Activated CD4-positive, alpha-beta T cell treated with anti-CD3 and anti-CD28 coated beads, Interleukin-2, amount 50 U/mL, for 4 hours (primary cell): ENCODE measurements around the gene FOXK1.

ENCODE experiments used
- DNase-seq, 2 experiments: peaks; one replicate each; pipeline ENCODE4 v3.0.0-alpha.2; 2020

The FOXK1 gene

DNA sequence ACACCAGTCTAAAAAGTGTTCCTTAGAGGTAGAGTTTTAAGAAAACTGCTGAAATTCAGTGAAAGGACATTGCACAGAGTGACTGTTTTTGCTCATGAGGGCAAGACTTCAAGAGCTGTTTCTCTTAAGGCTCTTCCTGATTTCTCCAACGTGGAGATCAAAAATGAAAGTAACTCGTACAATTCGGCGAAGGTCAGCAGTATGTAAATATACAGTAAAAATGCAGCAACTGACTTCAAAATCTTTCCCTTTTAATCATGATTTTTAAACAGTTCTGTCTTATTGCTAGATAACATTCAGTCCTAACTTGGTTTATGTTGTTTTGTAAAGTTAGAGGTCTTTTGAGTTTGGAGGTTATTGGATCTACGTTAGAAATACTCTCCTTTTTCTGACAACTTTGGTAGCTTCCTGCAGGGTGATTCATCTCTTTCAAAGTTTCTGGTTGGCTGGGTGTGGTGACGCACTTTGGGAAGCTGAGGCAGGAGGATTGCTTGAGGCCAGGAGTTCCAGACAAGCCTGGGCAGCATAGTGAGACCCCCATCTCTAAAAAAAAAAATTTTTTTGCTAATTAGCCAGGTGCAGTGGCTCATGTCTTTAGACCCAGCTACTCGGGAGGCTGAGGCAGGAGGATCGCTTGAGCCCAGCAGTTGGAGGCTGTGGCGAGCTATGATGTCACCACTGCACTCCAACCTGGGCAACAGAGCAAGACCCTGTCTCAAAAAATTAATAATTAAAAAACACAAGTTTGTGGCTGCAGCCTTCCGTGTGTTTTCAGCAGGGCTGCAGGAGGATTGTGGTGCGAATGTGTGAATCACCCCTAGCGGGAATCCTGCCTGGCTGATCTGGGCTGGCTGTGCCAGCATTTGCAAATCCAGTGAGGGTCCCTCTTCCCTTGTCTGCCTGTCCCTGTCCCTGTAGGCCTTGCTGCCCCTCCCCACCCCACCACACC lies 64.2 kb downstream of the FOXK1 start:
- no peak for DNase-seq

DNA sequence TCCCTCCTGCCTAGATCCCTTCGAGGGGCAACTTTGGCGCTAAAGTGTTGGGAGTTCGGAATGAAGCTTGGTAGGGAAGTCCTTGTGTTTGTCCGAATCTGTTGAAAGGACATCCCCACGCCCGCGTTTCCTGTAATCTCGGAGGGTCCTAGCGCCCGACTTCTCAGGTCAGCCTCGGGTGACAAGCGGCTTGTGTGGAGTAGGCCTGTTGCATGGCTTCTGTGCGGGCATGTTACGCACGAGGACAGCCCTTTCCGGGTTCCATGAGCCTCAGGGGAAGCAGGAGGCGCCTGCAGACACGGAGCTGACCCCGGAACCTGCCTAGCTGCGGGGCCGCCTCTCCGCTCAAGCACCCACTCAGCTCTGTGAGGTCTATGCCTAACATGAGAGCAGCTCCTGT lies 64.9 kb downstream of the FOXK1 start:
- no peak for DNase-seq

DNA sequence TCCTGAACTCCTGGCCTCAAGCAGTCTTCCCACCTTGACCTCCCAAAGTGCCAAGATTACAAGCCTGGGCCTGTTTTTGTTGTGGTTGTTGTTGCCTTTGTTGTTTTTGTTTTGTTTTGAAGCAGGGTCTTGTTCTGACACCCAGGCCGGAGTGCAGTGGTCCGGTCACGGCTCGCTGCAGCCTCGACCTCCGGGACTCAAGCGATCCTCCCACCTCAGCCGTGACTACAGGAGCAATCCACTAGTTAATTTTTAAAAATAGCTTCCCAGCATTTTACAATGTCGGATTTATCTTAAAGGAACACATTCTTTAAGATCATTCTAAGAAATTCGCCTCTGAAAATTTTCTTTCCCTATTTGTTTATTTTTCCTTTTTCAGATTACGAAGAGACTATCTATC lies 65.7 kb downstream of the FOXK1 start:
- no peak for DNase-seq

DNA sequence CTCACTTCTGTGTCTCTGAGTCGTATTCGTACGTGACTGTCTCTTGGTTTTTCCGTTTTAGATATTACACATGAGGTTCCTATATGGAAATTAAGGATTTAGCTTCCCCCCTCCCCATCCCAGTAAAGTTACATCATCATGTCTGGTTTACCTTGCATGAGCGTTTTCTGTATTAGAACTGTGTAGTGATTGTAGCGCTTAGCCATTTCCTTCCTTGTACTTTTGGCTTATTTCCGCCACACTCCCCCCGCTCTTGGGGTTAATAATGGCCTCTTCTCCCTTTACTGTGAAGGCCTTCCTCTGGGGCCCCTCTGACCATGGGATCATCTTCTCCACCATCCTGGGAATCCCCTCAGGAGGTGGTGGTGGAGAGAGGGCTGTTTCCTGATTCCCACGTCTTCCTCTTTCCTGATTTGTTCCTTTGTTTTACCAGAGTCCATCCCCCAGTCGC lies 66.2 kb downstream of the FOXK1 start:
- no peak for DNase-seq

DNA sequence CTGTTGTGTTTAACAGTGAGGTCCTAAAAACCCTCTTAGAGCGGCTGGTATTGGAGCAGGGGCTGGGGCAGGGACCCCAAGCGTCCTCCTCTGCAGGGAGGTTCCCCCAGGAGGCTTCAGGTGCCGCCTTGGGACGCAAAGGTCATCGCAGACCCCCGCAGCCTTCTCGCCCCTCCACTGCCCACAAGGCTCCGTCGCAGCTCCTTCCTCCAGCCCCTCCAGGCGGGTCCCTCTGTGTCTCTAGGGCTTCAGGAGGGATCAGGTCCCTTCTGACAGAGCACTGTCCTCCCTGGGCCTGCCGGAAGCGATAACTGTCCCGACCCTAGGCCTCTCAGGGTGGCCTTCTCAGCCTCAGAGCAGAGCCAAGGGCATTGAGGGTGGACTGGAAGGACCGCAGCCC lies 67.3 kb downstream of the FOXK1 start:
- DNase-seq, result no peak

DNA sequence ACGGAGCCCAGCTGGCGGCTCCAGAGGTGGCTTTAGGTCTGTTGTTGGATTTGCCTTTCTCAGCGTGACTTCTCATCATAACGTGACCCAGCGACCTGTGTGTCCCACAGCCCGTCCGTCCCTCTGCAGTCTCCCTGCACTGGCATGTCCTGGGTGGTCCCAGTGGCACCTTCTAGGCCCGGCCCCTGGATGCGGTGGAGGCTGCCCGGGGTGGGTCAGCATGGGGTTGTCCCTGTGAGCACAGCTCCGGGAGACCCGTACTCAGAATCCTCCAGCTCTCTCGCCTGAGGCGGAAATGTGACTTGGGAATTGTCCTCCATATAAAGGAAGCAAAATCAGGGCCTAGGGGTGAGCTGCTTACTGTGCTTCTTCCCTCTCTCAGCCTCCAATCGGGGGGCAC lies 67.7 kb downstream of the FOXK1 start:
- DNase-seq, result no peak

DNA sequence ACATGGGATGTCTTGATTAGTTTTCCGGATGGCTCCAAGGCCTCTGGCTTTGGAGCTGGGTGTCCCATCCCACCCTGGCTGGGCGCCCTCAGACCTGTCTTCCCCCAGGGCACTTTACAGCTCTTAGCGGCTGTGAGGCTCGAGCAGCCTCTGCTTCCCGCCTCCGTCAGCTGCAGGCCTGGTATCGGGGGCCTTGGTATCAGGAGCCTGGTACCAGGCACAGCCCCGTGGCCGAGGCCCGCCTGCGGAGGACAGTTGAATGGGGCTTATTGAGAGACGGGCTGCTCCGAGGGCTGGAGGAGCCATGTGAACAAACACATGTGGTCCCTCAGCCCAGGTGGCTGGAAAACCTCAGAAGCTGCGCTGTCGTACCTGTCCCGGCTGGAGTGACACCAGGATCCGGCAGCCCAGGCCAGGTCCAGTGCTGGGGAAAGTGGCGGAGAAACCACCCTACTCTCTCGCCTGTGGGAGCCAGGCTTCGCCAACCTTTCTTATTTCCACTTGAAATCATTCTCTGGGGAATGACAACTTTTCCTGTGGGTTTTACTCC lies 69.4 kb downstream of the FOXK1 start:
- DNase-seq, result no peak

DNA sequence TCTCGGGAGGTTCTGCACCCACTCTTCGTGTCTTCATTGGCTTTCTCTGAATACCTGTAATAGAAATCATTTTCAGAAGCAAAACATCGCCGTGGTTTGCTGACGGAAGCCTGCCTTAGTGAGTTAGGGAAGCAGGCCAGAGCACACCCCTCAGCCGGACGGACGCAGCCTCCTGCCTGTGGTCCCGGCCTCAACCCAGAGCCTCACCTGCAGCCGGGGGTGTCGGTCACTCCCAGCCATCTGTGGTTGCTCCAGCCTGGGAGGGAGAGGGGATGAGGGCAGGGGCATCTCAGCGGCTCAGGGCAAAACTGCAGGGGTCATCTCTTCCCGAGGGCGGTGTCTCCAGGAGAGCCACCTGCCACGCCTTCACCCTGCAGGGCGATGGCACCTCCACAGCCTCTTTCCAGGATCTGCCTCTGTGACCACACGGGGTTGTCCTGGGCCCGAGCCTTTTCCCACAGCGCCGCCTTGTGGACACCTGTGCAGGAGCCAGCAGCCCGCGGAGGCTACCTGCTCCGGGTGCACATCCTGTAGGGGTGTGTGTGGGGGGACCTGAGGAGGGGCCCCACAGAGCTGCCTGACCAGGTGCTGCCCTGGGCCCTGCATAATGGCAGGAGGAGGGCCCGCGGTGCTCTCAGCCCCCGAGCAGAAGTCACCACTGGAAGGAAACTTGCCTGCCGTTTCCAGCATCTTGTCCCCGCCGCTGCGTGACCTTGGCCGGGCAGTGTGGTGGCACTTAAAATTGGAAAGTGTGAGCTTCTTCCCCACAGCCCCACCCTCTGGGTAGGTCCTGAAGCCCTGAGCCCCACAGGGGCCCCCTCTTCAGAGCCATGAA lies 71.7 kb downstream of the FOXK1 start:
- DNase-seq, result peak; percentile 84 to 86

DNA sequence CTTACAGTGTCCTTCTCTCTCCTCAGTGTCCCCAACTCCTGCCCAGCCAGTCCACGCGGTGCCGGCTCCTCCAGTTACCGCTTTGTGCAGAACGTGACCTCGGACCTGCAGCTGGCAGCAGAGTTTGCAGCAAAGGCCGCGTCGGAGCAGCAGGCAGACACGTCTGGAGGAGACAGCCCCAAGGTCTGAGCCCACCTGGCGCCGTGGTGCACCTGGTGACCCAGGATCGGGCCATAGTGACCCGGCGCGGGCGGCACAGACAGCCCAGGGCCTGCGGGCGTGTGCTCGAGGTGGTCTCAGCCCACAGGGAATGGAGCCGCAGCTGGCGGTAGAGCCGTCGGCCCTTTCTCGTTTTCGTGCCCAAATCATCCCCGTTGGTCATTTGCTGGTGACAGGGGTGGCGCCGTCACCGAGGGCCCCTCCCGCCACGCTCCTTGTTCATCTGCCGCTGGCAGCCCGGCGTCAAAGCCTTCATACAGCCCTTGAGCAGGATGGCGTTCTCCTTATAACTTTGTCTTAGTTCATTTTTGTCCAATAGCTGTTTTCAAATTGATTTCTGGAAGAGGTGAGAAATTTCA lies 72.4 kb downstream of the FOXK1 start:
- no peak for DNase-seq

DNA sequence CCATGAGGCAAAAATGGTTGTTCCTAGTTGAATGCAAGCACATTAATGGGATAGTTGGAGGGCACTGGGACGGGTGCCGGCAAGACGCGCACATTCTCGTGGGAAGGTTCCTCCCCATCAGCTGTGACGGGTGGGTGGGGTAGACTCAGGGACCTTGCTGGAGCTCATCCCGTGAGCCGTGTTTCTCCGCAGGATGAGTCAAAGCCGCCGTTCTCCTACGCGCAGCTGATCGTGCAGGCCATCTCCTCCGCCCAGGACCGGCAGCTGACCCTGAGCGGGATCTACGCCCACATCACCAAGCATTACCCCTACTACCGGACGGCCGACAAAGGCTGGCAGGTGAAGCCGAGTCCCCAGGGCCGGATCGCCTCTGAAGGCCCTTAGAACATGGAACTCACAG lies 73.0 kb downstream of the FOXK1 start:
- no peak for DNase-seq

DNA sequence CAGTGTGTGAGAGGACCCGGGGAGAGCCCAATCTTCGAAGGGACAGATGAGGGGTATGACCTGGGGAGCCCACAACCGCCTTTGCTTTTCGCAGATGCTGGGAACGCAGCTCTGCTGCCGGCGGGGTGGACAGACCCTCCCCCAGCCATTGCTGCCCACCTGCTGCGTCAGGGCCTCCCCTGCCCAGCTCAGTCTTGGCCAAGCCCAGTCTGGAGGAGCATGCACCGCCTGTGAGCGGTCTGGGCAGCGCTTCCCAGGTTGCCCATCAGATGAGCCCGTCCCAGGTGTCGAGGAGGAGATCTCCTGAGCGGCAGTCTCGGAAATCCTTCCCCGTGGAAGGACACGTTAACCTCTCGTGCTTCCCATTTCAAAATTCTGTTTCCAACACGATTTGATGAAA lies 76.0 kb downstream of the FOXK1 start:
- DNase-seq, result no peak

DNA sequence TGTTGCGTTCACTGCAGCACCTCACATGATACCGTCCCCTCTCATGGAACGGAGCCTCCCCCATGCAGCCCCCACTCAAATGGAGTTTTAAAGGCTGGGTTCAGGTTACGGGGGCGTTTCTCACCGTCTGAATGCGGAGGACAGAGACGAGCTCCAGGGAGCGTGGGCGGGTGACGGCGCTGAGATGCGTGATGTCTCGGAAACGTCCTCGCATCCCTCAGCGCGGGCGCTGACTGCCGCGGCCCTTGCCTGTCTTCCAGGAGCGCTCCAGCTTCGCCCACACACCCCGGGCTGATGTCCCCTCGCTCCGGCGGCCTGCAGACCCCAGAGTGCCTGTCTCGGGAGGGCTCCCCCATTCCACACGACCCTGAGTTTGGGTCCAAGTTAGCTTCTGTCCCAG lies 76.7 kb downstream of the FOXK1 start:
- no peak for DNase-seq

DNA sequence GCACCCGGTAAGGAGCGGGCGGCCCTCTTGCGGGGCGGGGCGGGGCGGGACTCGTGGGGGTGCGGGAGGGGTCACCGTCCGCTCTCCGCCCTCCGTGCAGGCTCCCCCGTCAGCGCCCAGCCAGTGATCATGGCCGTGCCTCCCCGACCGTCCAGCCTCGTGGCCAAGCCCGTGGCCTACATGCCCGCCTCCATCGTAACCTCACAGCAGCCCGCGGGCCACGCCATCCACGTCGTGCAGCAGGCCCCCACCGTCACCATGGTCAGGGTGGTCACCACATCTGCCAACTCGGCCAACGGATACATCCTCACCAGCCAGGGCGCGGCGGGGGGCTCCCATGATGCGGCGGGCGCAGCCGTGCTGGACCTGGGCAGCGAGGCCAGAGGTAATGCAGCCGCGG lies 77.1 kb downstream of the FOXK1 start:
- DNase-seq, result no peak

DNA sequence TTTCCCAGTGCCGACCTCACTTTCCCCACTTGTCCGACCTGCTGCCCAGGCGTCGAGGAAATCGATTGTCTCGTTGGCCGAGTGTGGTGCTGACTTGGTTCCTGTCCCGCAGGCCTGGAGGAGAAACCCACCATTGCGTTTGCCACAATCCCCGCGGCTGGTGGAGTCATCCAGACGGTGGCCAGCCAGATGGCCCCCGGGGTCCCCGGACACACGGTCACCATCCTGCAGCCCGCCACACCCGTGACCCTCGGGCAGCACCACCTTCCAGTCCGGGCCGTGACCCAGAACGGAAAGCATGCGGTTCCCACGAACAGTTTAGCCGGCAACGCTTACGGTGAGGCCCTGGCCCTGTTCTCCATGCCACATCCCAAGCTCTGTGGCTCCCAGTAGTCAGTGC lies 78.9 kb downstream of the FOXK1 start:
- no peak for DNase-seq

DNA sequence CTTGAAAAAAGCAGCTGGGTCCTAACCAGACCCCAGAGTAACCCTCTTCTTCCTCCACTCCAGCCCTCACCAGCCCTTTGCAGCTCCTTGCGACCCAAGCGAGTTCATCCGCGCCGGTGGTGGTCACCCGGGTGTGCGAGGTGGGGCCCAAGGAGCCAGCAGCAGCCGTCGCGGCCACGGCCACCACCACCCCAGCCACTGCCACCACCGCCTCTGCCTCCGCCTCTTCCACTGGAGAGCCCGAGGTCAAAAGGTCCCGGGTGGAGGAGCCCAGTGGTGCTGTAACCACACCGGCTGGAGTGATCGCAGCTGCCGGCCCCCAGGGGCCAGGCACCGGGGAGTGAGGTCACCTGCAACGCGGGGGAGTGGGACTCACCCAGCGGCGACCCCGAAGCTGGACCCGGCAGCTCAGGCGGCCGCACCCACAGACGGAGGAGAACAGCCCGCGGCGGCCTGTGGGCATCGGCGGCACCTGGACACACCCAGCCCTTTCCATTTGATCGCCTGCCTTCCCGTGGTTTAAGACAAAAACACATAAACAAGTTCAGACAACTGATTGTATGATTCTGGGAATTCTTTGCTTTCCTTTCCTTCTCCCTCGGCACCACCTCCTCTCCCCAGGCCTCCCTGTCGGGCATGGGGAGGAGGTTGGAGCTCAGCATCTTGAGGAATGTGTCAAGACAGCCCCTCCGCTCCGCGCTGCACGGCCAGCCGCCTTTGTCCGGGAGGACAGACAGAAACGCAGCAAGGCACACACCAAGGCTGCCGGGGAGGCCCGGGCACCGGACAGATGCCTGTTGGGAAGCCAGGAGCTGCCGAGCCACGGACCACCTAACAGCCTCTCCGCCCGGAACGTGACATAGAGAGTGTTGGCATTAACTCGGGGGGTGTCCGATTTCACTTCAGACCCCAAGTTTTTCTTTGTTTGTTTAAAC lies 80.3 kb downstream of the FOXK1 start:
- DNase-seq, result no peak

DNA sequence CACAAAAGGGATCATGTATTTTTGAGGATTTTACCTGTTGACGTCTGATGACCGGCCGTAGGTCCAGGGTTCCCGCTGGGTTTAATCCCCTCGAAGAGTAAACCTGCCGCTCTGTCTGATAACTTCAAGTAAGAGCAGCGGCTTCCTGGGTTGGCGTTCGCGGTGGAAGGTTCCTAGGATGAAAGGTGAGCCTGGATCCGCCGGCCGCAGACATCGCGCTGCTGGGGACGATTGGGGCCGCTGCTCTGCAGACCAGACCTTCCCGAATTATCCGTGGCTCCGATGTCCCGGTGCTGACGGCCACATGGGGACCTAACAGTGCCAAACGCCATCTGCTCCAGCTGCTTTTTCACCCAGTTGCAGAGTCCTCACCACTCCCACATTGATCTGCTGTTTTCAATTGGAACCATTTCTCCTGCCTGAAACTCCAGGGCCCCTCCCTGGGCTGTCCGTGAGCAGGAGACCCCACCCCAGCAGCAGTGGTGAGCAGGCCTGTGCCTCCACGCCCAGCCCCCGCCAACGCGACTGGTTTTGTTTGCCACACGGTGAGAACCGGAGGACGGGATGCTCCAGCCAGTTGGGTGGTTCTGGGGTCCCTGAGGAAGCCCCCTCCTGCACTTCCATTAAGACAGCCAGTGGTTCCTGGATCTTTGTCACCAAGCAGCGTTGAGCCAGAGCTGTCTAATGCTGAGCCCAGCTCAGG lies 81.1 kb downstream of the FOXK1 start:
- no peak for DNase-seq

DNA sequence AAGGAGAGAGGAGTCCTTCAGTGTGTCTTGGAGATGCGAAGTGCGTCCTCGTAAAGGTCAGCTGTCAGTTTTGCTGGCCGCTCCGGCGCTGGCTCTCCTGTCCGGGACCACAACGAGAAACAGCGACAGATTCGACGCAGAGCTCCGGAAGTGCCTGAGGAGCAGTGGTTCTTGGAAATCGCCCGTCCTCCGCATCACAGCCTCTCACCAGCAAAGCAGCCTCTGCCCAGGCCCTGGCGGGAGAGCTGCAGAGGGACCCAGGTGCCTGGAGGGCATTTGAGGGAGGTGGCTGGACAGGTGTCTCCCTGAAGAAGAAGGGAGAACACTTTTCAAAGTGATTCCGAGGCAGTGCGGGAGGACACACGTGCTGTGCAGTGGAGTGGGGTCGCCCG lies 81.7 kb downstream of the FOXK1 start:
- no peak for DNase-seq

DNA sequence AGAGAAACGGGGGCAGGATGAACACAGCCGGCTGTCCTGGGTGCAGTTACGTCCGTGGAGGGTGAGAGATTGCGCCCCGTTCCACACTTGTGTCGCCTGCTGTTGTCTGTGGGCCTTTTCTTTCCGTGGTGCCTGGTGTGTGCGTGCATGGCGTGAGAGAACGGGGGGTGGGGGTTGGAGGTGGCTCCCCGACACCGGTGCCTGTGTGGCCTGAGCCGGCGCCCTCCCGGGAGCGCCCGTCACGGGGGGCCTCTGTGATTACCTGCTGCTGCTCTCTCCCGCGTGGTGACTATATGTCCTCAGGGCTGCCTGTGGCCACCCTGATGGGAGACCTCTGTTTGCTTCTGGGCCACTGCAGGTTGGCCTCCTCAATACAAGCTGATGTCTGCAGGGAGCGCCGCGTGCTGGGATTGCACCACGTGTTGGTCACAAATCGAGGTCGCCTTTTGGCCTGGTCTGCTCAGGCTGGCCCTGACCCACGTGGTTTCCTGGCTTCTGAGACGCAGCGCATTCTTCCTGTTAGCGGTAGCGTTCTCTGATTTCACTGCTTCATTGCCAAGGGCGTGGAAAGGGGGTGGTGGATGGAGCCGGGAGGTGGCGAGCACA lies 82.4 kb downstream of the FOXK1 start:
- DNase-seq, result no peak

DNA sequence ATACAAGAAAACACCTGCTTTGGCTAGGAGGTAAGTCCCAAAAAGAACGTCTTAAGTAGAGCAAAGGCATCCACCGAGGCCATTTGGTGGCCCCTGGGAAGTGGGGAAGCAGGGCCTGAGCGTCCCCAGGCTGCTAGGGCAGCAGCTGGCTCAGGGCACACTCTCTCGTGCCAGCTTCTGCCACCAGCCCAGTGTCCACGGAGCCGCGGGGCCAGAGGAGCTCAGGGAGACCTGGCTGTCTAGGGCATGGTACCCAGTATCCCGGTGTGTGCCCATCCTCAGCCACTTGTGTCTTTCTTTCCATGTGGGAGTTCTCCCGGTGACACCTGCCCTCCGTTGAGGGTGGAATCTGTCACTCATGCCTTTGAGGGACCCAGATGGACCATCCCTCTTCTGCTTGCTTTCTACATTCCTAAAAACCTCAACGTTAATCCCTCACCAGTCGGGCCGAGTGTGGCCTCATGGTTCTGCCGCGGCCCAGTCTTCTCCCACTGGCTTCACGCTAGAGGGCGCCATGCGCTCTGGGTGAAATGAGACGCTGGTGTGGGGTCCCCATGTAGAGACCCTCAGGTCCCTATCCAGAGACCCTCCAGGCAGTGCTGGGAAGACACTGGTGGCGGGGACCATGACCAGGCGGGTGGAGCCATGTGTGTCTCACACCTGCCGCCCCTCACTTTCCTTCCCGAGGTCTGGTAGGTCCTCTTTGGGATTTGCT lies 83.8 kb downstream of the FOXK1 start:
- no peak for DNase-seq
